Neutrophil (primary cell): ENCODE results near the gene C19orf44.
"Not testable (repeated sequence)": the region's sequence is repeated elsewhere in the genome, so short reads cannot be mapped to it uniquely, and the experiment has no call there.

ENCODE experiments used
- H3K27ac ChIP-seq: fragments of 200-600 bp; sonication (generic); 2 replicates; pipeline ENCODE4 v1.5.1; 2016; ENCODE audit warnings: mild to moderate bottlenecking, moderate library complexity
- H3K27me3 ChIP-seq: fragments of 200-600 bp; sonication (generic); 2 replicates; pipeline ENCODE4 v1.6.0; 2016; ENCODE audit warnings: mild to moderate bottlenecking
- H3K36me3 ChIP-seq: fragments of 200-600 bp; sonication (generic); 2 replicates; pipeline ENCODE4 v1.5.1; 2017
- H3K4me1 ChIP-seq, 2 experiments: fragments of 200-600 bp in 1 of 2; sonication (generic) in 1 of 2; 1 replicate in 1 of 2; 2 replicates in 1 of 2; pipeline versions ENCODE4 v1.5.1 to v1.6.1; 2013 to 2016; ENCODE audit warnings: low read depth in 1 of 2, low read length in 1 of 2, mild to moderate bottlenecking in 1 of 2, moderate library complexity in 1 of 2; ENCODE audit not compliant: control insufficient read depth in 1 of 2, insufficient read depth in 1 of 2
- H3K4me3 ChIP-seq, 2 experiments: fragments of 200-600 bp in 1 of 2; sonication (generic) in 1 of 2; 1 replicate in 1 of 2; 2 replicates in 1 of 2; pipeline ENCODE4 v1.5.1; 2013 to 2016; ENCODE audit warnings: low read depth in 1 of 2, low read length in 1 of 2, mild to moderate bottlenecking in 1 of 2, moderate library complexity in 1 of 2
- H3K9me3 ChIP-seq: fragments of 200-600 bp; sonication (generic); 2 replicates; pipeline ENCODE4 v1.5.1; 2016
- CTCF ChIP-seq: fragments of 200-600 bp; sonication (generic); IDR thresholded peaks from 2 replicates; pipeline ENCODE4 v1.5.1; 2016; ENCODE audit warnings: antibody characterized with exemption

The C19orf44 gene

GRCh38 chr19:16495982-16496612, at the start of gene C19orf44, which contains the start of gene CALR3:
C19orf44 (plus strand) TSS chr19:16496394; CDS start chr19:16500793, 4,399 bp downstream.
CALR3 (minus strand) TSS chr19:16496167; CDS start chr19:16496129, 38 bp downstream.
- TF ChIP-seq CTCF: peak; percentile 78
- peaks cover 11 to 12% of the 10 kb centered on the region in 2 experiments for H3K4me1 ChIP-seq
- H3K27ac ChIP-seq: peak within 1 kb of the TSS; percentile 49

GRCh38 chr19:16446724-16447368, 49.3 kb upstream of the C19orf44 start:
- no peaks in the 10 kb centered on the region for H3K9me3 ChIP-seq
- H3K4me1 ChIP-seq: peaks cover 94 to 100% of the 10 kb centered on the region in 2 experiments
- peak overlapping the region; percentile 19 to 49 for H3K4me3 ChIP-seq
- peaks cover 2% of the 10 kb centered on the region for H3K36me3 ChIP-seq
- no peaks in the 10 kb centered on the region for H3K27me3 ChIP-seq
- H3K27ac ChIP-seq: peak overlapping the region; percentile 93
- TF ChIP-seq CTCF: peak; percentile 21

More at GRCh38 chr19:16495982-16496612, at the start of gene C19orf44, which contains the start of gene CALR3:
- Histone ChIP-seq H3K9me3 (no peaks in the 10 kb centered on the region), H3K27me3 (no peaks in the 10 kb centered on the region), H3K36me3 (no peaks in the 10 kb centered on the region), H3K4me3 (peak within 1 kb of the TSS; percentile 86 to 94)

GRCh38 chr19:16448872-16449271, 47.3 kb upstream of the C19orf44 start:
- not testable (repeated sequence) for H3K27me3 ChIP-seq, H3K9me3 ChIP-seq, H3K36me3 ChIP-seq
- H3K27ac ChIP-seq: peak overlapping the region; percentile 93
- peaks cover 76 to 84% of the 10 kb centered on the region in 2 experiments for H3K4me1 ChIP-seq
- H3K4me3 ChIP-seq: peak overlapping the region; percentile 45 to 49

GRCh38 chr19:16449330-16449961, 46.7 kb upstream of the C19orf44 start:
- Histone ChIP-seq H3K36me3 (no peaks in the 10 kb centered on the region), H3K4me3 (peak overlapping the region; percentile 45 to 49), H3K27ac (peak overlapping the region; percentile 93), H3K4me1 (peaks cover 72 to 84% of the 10 kb centered on the region in 2 experiments), H3K9me3 (no peaks in the 10 kb centered on the region), H3K27me3 (no peaks in the 10 kb centered on the region)
- no peak for TF ChIP-seq CTCF

GRCh38 chr19:16452325-16452724, 43.9 kb upstream of the C19orf44 start:
- H3K27me3 ChIP-seq: no peaks in the 10 kb centered on the region
- TF ChIP-seq CTCF: no peak
- no peak overlapping the region for H3K4me3 ChIP-seq
- peak overlapping the region; percentile 93 for H3K27ac ChIP-seq
- peaks cover 51 to 72% of the 10 kb centered on the region in 2 experiments for H3K4me1 ChIP-seq
- no peaks in the 10 kb centered on the region for H3K9me3 ChIP-seq
- no peaks in the 10 kb centered on the region for H3K36me3 ChIP-seq
